ENCODE results near the gene TMEM106C.

The TMEM106C gene

DNA sequence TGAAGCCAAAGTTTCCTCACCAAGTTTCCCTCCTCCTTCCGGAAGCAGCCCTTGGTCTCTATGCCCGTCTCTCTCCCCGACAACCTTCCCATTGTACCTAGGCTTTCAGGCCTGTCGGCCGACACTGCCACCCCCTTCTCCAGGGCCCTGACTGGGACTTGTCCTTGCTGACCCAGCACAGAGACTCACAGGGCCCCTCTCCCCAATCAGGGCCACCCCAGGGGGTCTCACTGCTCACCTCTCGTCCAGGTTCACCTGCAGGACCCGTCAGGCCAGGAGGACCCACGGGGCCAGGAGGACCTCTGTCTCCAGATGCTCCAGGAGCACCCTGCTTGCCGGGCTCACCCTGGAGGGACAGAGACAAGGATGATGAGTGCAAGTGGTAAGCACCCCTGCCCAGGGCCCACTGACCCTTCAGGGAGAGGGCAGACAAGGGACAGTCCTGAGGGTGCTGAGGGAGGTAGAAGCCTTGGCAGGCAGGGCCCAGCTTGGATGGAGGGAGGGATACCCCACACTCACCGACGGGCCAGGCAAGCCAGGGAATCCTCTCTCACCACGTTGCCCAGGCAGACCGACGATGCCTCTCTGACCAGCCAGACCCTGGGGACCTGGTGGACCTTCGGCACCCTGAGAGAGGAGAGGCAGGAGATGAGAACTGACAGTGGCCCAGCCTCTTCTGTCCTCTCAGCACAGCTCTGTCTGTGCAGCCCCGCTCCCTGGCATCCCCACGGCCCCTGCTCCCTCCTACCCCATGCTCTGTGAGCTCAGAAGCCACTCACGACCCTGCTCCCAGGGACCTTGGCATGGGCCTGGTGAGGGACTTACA, 14.6 kb downstream of the TMEM106C start:
- no peaks in the 10 kb centered on the region for H3K36me3 ChIP-seq
- TF ChIP-seq CTCF (IDR thresholded peaks at IDR 0.05; ENCODE audit: low read depth, low read length) = no peak
- DNase-seq = no peak
- H3K27ac ChIP-seq = no peak overlapping the region
- no peaks in the 10 kb centered on the region for H3K9me3 ChIP-seq (ENCODE audit: severe bottlenecking)
- H3K27me3 ChIP-seq (ENCODE audit: insufficient read depth, low read depth, severe bottlenecking) = no peaks in the 10 kb centered on the region
- no peak overlapping the region for H3K4me3 ChIP-seq (ENCODE audit: low read depth, low read length)

GRCh38 chr12:47978598-47978873, 15.1 kb downstream of the TMEM106C start:
- Histone ChIP-seq H3K4me3 (ENCODE audit: low read depth, low read length) (no peak overlapping the region), H3K27me3 (ENCODE audit: insufficient read depth, low read depth, severe bottlenecking) (no peaks in the 10 kb centered on the region), H3K36me3 (no peaks in the 10 kb centered on the region), H3K9me3 (ENCODE audit: severe bottlenecking) (no peaks in the 10 kb centered on the region), H3K27ac (no peak overlapping the region)
- no peak for DNase-seq
- no peak for TF ChIP-seq CTCF (IDR thresholded peaks at IDR 0.05; ENCODE audit: low read depth, low read length)

DNA sequence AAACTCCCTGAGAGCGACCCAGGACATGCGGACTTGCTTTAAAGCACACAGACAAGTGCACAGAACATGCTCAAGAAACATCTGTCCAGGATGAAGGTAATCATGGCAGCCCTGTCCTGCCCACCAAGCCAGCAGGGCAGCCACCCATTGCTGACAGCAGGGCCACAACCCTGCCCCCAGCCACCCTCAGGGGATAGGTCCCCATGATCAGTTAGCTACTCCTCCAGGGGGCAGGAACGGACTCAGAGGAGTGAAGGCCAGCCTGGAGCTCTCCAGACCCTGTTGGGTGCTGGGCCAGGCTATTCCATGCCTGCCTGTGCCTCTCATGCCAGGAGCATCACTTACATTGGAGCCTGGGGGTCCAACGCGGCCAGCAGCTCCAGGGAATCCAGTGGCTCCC, 15.8 kb downstream of the TMEM106C start:
- Histone ChIP-seq H3K27me3 (ENCODE audit: insufficient read depth, low read depth, severe bottlenecking) (no peaks in the 10 kb centered on the region), H3K27ac (no peak overlapping the region), H3K4me3 (ENCODE audit: low read depth, low read length) (no peak overlapping the region), H3K9me3 (ENCODE audit: severe bottlenecking) (no peaks in the 10 kb centered on the region), H3K36me3 (no peaks in the 10 kb centered on the region)
- no peak for DNase-seq
- no peak for TF ChIP-seq CTCF (IDR thresholded peaks at IDR 0.05; ENCODE audit: low read depth, low read length)

DNA sequence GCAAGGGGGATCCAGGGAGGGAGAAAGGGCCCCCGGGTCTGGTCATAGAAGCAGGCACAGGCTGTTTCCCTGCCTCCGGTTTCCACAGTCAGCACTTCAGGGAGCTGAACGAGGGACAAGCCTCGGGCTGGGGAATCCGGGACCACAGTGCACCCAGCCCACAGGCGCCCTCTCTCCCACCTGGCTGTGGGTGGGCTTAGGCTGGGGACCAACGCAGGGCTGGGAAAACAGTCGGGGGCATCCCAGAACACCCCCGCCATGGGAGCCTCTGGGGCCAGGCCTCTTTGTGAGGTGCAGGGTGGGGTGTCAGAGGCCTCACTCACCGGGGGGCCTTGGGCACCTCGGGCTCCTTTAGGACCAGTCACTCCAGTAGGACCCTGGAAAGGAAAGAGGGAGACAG, 16.3 kb downstream of the TMEM106C start:
- no peaks in the 10 kb centered on the region for H3K36me3 ChIP-seq
- H3K4me3 ChIP-seq (ENCODE audit: low read depth, low read length) = no peak overlapping the region
- no peak for TF ChIP-seq CTCF (IDR thresholded peaks at IDR 0.05; ENCODE audit: low read depth, low read length)
- DNase-seq = no peak
- no peak overlapping the region for H3K27ac ChIP-seq
- H3K9me3 ChIP-seq (ENCODE audit: severe bottlenecking) = no peaks in the 10 kb centered on the region
- H3K27me3 ChIP-seq (ENCODE audit: insufficient read depth, low read depth, severe bottlenecking) = no peaks in the 10 kb centered on the region

- DNase-seq = no peak
- no peak for TF ChIP-seq CTCF (IDR thresholded peaks at IDR 0.05; ENCODE audit: low read depth, low read length)
- no peaks in the 10 kb centered on the region for H3K36me3 ChIP-seq
- no peak overlapping the region for H3K4me3 ChIP-seq (ENCODE audit: low read depth, low read length)
- no peak overlapping the region for H3K27ac ChIP-seq
- H3K9me3 ChIP-seq (ENCODE audit: severe bottlenecking) = no peaks in the 10 kb centered on the region
- H3K27me3 ChIP-seq (ENCODE audit: insufficient read depth, low read depth, severe bottlenecking) = no peaks in the 10 kb centered on the region
These were observed 16.8 kb downstream of the TMEM106C start for GRCh38 chr12:47980197-47980596.

All from WERI-Rb-1 (cell line).